Measurements from ENCODE around the gene GATAD2B.

DNA sequence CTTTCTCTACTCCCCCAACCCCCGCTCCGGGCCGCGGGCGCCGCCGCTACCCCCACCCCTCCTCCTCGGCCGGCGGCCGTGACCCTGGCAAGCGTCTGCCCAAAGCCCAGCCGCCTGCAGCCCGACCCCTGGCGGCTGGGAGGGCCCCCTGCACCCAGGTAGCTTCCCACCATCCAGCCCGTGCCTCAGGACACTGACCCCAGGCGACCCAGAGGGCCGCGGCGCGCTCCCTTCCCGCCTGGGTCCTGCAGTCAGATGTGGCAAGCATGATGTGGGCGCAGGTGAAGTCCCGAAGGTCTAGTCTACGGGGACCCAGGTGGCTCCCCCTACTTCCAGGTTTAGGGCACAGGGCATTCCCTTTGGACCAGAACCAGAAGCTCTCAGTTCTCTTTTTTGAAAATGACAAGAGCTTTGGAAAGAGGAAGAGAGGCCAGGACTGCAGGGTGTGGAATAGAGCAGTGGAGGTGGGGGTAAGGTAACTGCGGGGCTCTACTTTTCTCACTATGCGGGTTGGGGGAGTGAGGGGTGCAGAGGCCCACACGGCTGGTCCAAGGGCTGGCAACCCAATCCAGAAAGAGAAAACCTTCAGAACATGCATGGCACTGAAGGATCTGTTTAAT lies 24.0 kb upstream of the GATAD2B start, which contains the start of gene DENND4B:
- TF ChIP-seq, protein P1, sequence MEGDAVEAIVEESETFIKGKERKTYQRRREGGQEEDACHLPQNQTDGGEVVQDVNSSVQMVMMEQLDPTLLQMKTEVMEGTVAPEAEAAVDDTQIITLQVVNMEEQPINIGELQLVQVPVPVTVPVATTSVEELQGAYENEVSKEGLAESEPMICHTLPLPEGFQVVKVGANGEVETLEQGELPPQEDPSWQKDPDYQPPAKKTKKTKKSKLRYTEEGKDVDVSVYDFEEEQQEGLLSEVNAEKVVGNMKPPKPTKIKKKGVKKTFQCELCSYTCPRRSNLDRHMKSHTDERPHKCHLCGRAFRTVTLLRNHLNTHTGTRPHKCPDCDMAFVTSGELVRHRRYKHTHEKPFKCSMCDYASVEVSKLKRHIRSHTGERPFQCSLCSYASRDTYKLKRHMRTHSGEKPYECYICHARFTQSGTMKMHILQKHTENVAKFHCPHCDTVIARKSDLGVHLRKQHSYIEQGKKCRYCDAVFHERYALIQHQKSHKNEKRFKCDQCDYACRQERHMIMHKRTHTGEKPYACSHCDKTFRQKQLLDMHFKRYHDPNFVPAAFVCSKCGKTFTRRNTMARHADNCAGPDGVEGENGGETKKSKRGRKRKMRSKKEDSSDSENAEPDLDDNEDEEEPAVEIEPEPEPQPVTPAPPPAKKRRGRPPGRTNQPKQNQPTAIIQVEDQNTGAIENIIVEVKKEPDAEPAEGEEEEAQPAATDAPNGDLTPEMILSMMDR (IDR thresholded peaks at IDR 0.05): peak; percentile 93 to 99 (median 99)
- TF ChIP-seq POLR2A (IDR thresholded peaks at IDR 0.05) (no peak), EP300 (IDR thresholded peaks at IDR 0.05) (peak in 1 of 2 donors; percentile 52)
